ENCODE measurements around the gene SETD3.

DNA sequence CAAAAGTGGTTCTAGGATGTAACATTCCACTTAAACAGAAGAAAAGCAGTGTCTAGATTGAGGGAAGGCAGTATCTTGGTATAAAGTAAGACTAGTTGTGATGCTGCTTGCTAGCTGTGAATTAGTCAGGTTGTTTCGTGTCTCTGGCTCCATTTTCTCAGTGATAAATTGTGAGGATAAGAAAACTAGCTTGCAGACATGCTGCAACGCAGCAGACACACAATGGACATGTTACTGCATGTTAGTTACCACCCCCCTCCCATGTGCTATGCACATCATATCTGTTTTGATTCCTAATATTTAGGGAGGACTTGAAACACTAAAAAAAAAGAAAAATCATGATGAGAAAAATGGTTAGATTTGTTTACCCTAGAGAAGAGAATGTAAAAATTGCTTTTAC is 3.4 kb upstream of the SETD3 start:
- TF ChIP-seq GATA2 (IDR thresholded peaks at IDR 0.05; ENCODE audit: low read depth, low read length) (no peak), GATA3 (IDR thresholded peaks at IDR 0.05; ENCODE audit: low read depth, low read length) (no peak)

All from SH-SY5Y (cell line).